ENCODE measurements around the gene CD44. TPM values are rescaled to one million over a fixed set of nuclear protein-coding genes. Genes with fewer than 3 reads are reported as not detected.

Gene CD44
- total and polyA plus RNA-seq, 10 of the 15 experiments (the other 5 are each of a cell fraction or from before 2014, with no cell fraction given): 57.1 to 293 (median 120) TPM

DNA sequence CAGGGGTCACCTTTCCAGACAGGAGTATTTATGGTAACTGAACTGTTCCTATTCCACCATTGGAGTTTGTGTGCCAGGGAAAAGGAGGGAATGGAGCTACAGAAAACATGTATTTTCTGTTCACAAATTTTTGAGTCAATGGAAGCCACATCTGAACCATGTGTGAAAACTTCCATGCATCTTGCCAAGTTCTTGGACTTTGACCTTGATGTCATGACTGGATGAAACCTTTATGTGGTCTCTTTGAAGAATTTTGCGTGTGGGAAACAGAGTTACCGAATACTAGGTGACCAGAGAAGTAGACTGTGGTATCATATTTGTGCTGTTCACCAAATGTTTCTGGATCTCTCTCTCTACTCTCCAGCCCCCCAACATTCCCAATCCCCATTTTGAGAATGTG, 104.8 kb downstream of the CD44 start:
- no TSS peak for BruUV-seq (replicated peaks)
- Histone ChIP-seq H3K79me2 (ENCODE audit: control insufficient read depth, insufficient read depth, low read length) (no peaks in the 10 kb centered on the region), H3K9me3 (replicated peaks; ENCODE audit: control insufficient read depth, insufficient read depth, low read length) (peaks cover 4% of the 10 kb centered on the region; the same call in 1 of the 3 replicates), H3K4me3 (no peak overlapping the region), H3K36me3 (ENCODE audit: control insufficient read depth in 2 of 2, insufficient read depth in 2 of 2, low read length in 1 of 2) (no peaks in the 10 kb centered on the region), H3K4me1 (ENCODE audit: control insufficient read depth, insufficient read depth, low read length) (peaks cover 9% of the 10 kb centered on the region; the same call in 1 of the 2 replicates), H3K9ac (ENCODE audit: control insufficient read depth, insufficient read depth, low read length) (no peak overlapping the region), H3K27ac (ENCODE audit: control insufficient read depth, insufficient read depth) (no peak overlapping the region), H4K20me1 (ENCODE audit: control insufficient read depth, insufficient read depth) (no peaks in the 10 kb centered on the region), H3K4me2 (ENCODE audit: control insufficient read depth, insufficient read depth) (no peak overlapping the region), H3K27me3 (replicated peaks in 1 of 2; ENCODE audit: control insufficient read depth in 2 of 2, insufficient read depth in 2 of 2, low read length in 1 of 2) (no peaks in the 10 kb centered on the region), H2AFZ (ENCODE audit: control insufficient read depth, low read depth, low read length) (no peak overlapping the region)
- ChIA-PET SMC1A (ENCODE audit: uncharacterized antibody, unreplicated experiment) (interaction anchor here (0.6 to 3.2 kb wide), 8 partner anchors 10 to 317 kb away, joined by 3 to 15 read pairs (median 4); no protein-coding TSS in a partner anchor), POLR2A (no interaction called here), CTCF (interaction anchor here (1.1 to 11.7 kb wide), 4 partner anchors 10 to 317 kb away, joined by 3 to 98 read pairs (median 4); no protein-coding TSS in a partner anchor), RAD21 (ENCODE audit: unreplicated experiment) (no interaction called here)
- TF ChIP-seq STAT1 (conservative IDR thresholded peaks at IDR 0.05): no peak
- TF ChIP-seq SMARCA5 (IDR thresholded peaks at IDR 0.05): no peak
- no peak for TF ChIP-seq RCOR1 (conservative IDR thresholded peaks at IDR 0.05; ENCODE audit: low read depth, low read length)
- TF ChIP-seq POLR2AphosphoS5 (IDR thresholded peaks at IDR 0.05; ENCODE audit: low read length): no peak
- no peak for TF ChIP-seq LARP7 (IDR thresholded peaks at IDR 0.05)
- TF ChIP-seq SREBF2 (IDR thresholded peaks at IDR 0.05; ENCODE audit: low read length): no peak
- no peak for TF ChIP-seq SIN3A (IDR thresholded peaks at IDR 0.05; ENCODE audit: low read depth, low read length)
- TF ChIP-seq FOXK2 (IDR thresholded peaks at IDR 0.05): no peak
- in situ Hi-C loops (cut with MboI) (no loop called here), intact Hi-C loops (cut with micrococcal nuclease; ENCODE audit: unreplicated experiment) (no loop called here)
- WGBS (ENCODE audit: insufficient coverage, insufficient replicate concordance, low lambda C conversion rate, missing lambda C conversion rate): 100% methylated on average over 2 of the region's 2 CpGs
- FAIRE-seq (no peak), ATAC-seq (no peak), DNase-seq (ENCODE audit: low read depth, low spot score) (no peak)

DNA sequence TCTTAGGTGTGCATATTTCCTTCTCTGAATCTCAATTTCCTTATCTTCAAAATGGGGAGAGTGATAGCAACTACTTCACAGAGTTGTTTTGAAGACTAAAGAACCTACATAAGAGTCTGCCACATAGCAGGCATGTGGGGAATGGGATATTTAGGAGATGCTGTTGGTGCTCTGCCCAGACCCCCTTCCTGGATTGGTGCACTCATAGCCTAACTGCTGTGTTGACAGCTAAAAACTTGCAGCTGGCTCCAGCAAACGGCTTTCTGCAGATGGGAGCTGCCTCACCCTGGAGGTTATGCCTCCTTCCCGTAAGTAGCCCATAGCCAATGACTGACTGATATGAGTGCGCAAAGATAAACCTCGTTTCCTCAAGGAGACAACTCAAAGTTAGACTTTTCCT, 106.1 kb downstream of the CD44 start:
- RAD21 ChIA-PET (ENCODE audit: unreplicated experiment): interaction anchor here (1.0 to 1.8 kb wide), 4 partner anchors 9 to 147 kb away, joined by 3 to 4 read pairs (median 4); no protein-coding TSS in a partner anchor
- POLR2A ChIA-PET: no interaction called here
- SMC1A ChIA-PET (ENCODE audit: uncharacterized antibody, unreplicated experiment): interaction anchor here (1.3 to 2.5 kb wide), 4 partner anchors 28 to 320 kb away, joined by 3 to 11 read pairs (median 6); no protein-coding TSS in a partner anchor
- Histone ChIP-seq H3K9ac (ENCODE audit: control insufficient read depth, insufficient read depth, low read length) (no peak overlapping the region), H3K36me3 (ENCODE audit: control insufficient read depth in 2 of 2, insufficient read depth in 2 of 2, low read length in 1 of 2) (no peaks in the 10 kb centered on the region), H3K4me1 (ENCODE audit: control insufficient read depth, insufficient read depth, low read length) (no peaks in the 10 kb centered on the region), H3K4me2 (ENCODE audit: control insufficient read depth, insufficient read depth) (no peak overlapping the region), H3K79me2 (ENCODE audit: control insufficient read depth, insufficient read depth, low read length) (no peaks in the 10 kb centered on the region), H2AFZ (ENCODE audit: control insufficient read depth, low read depth, low read length) (no peak overlapping the region), H3K27ac (ENCODE audit: control insufficient read depth, insufficient read depth) (no peak overlapping the region), H3K27me3 (replicated peaks in 1 of 2; ENCODE audit: control insufficient read depth in 2 of 2, insufficient read depth in 2 of 2, low read length in 1 of 2) (no peaks in the 10 kb centered on the region), H3K4me3 (no peak overlapping the region), H4K20me1 (ENCODE audit: control insufficient read depth, insufficient read depth) (no peaks in the 10 kb centered on the region), H3K9me3 (replicated peaks; ENCODE audit: control insufficient read depth, insufficient read depth, low read length) (peaks cover 4% of the 10 kb centered on the region; the same call in 1 of the 3 replicates)
- BruUV-seq (replicated peaks): no TSS peak
- CTCF ChIA-PET: interaction anchor here (1.9 to 2.0 kb wide), 2 partner anchors 11 to 242 kb away, joined by 4 to 5 read pairs; no protein-coding TSS in a partner anchor
- ATAC-seq (no peak), FAIRE-seq (no peak), DNase-seq (ENCODE audit: low read depth, low spot score) (no peak)
- WGBS (ENCODE audit: insufficient coverage, insufficient replicate concordance, low lambda C conversion rate, missing lambda C conversion rate): 56% methylated on average over 4 of the region's 4 CpGs
- intact Hi-C loops (cut with micrococcal nuclease; ENCODE audit: unreplicated experiment): no loop called here
- in situ Hi-C loops (cut with MboI): no loop called here
- TF ChIP-seq CHD4 (IDR thresholded peaks at IDR 0.05) (no peak), NRF1 (conservative IDR thresholded peaks at IDR 0.05; ENCODE audit: low read depth, low read length) (no peak), ZZZ3 (IDR thresholded peaks at IDR 0.05; ENCODE audit: control insufficient read depth, insufficient read length, low read depth) (no peak), WRNIP1 (IDR thresholded peaks at IDR 0.05; ENCODE audit: borderline replicate concordance, low read depth, low read length) (no peak), TBL1XR1 (IDR thresholded peaks at IDR 0.05; ENCODE audit: low read depth, low read length) (no peak), SMC3 (IDR thresholded peaks at IDR 0.05; ENCODE audit: borderline replicate concordance, low read length) (no peak), MEF2B (IDR thresholded peaks at IDR 0.05; ENCODE audit: partially characterized antibody, poor library complexity, severe bottlenecking) (no peak)
- TF ChIP-seq, protein P1, sequence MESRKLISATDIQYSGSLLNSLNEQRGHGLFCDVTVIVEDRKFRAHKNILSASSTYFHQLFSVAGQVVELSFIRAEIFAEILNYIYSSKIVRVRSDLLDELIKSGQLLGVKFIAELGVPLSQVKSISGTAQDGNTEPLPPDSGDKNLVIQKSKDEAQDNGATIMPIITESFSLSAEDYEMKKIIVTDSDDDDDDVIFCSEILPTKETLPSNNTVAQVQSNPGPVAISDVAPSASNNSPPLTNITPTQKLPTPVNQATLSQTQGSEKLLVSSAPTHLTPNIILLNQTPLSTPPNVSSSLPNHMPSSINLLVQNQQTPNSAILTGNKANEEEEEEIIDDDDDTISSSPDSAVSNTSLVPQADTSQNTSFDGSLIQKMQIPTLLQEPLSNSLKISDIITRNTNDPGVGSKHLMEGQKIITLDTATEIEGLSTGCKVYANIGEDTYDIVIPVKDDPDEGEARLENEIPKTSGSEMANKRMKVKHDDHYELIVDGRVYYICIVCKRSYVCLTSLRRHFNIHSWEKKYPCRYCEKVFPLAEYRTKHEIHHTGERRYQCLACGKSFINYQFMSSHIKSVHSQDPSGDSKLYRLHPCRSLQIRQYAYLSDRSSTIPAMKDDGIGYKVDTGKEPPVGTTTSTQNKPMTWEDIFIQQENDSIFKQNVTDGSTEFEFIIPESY (IDR thresholded peaks at IDR 0.05): no peak

All from GM12878 (cell line).